Astrocyte of the spinal cord (primary cell): ENCODE measurements around the gene C2orf68.
A peak's percentile ranks its signal among the peaks of the same experiment; 100 is the strongest.

Experiments used
- DNase-seq: peaks from one replicate; pipeline ENCODE4 v3.0.0; 2011; ENCODE audit warnings: low read depth, low spot score
- H3K4me3 ChIP-seq: 2 replicates; pipeline ENCODE4 v1.5.1; 2011; ENCODE audit warnings: low read depth, mild to moderate bottlenecking, low read length, moderate library complexity
- in situ Hi-C: cut with HindIII; loops from 2 replicates; pipeline ENCODE4 v1.10.0; 2017; ENCODE audit warnings: low sequenced_read_pairs
- TF ChIP-seq, protein P1 (sequence below): IDR thresholded peaks from 2 replicates; pipeline ENCODE4 v1.5.1; 2012; ENCODE audit warnings: low read depth, mild to moderate bottlenecking, low read length, inconsistent platforms

C2orf68 gene

DNA sequence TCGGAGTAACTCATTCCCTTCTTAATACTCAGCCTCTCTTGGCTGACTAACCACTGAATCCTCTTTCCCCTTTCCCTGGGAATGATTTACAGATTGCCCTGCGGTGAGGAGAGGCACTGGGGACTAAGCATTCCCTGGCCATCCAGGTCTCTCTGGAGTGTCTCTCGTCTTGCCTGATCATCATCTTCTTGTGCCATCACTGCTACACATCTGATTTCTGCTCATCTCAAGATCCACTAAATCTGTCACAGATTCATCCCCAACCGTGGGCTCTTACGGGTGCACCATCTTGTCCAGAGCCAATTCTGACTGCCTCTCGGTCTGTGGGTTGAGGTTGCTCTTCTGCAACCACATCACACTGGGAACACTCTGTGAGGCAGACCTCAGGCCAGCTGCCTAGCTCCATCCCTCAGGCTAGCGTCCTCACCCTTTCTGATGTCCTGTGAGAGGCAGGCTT lies 44.1 kb upstream of the C2orf68 start:
- H3K4me3 ChIP-seq: no peak overlapping the region
- peak; percentile 66 for DNase-seq
- in situ Hi-C loops: no loop called here
- TF ChIP-seq, protein P1, sequence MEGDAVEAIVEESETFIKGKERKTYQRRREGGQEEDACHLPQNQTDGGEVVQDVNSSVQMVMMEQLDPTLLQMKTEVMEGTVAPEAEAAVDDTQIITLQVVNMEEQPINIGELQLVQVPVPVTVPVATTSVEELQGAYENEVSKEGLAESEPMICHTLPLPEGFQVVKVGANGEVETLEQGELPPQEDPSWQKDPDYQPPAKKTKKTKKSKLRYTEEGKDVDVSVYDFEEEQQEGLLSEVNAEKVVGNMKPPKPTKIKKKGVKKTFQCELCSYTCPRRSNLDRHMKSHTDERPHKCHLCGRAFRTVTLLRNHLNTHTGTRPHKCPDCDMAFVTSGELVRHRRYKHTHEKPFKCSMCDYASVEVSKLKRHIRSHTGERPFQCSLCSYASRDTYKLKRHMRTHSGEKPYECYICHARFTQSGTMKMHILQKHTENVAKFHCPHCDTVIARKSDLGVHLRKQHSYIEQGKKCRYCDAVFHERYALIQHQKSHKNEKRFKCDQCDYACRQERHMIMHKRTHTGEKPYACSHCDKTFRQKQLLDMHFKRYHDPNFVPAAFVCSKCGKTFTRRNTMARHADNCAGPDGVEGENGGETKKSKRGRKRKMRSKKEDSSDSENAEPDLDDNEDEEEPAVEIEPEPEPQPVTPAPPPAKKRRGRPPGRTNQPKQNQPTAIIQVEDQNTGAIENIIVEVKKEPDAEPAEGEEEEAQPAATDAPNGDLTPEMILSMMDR: no peak

DNA sequence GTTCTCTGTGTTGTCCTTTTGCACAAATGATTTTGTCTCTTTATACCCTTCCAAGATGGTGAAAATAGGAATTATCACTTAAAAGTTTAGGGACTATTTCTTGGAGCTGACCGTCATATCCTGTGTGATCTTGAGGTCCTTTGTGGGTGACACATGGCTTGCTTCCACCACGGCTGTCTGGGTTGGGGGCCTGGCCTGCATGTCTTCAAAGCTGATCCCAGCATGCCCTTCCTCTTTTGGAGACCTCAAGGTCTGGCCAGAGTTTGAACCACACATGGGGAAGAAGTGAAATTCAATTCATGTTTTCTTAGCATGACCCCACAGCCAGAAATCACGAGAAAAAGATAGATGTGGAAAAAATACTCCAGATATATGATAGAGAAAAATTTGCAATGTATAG lies 42.1 kb upstream of the C2orf68 start:
- no peak for DNase-seq
- in situ Hi-C loops: no loop called here
- H3K4me3 ChIP-seq: no peak overlapping the region
- TF ChIP-seq, protein P1: no peak

DNA sequence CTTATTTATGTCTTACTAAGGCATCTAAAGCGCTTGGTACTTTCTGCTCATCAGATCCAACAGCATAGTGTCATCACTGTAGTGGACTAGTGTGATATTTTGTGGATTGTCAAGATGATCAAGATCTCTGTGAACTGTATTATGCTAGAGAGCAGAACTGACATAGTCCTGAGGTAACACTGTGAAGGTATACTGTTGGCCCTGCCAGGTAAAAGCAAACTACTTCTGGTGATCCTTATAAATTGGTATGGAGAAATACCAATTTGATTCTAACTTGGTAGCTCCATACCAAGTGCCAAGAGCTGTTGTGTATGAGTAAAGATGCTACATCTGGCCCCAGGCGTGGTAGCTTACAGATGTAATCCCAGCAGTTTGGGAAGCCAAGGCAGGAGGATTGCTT lies 40.2 kb upstream of the C2orf68 start:
- no peak for DNase-seq
- TF ChIP-seq, protein P1: no peak
- no peak overlapping the region for H3K4me3 ChIP-seq
- in situ Hi-C loops: no loop called here

- in situ Hi-C loops: no loop called here
- TF ChIP-seq, protein P1: no peak
- no peak for DNase-seq
- H3K4me3 ChIP-seq: no peak overlapping the region
Measured at GRCh38 chr2:85651097-85651496, 39.2 kb upstream of the C2orf68 start.

- in situ Hi-C loops: no loop called here
- TF ChIP-seq, protein P1: no peak
- H3K4me3 ChIP-seq: no peak overlapping the region
- no peak for DNase-seq
Measured at GRCh38 chr2:85650456-85650855, 38.6 kb upstream of the C2orf68 start.

GRCh38 chr2:85649201-85650190 lies 37.6 kb upstream of the C2orf68 start:
- no peak overlapping the region for H3K4me3 ChIP-seq
- no peak for DNase-seq
- in situ Hi-C loops: no loop called here
- TF ChIP-seq, protein P1: no peak
